PC-9 (cell line): Measurements from ENCODE around the gene SLC22A23.

Source experiments
- CTCF ChIP-seq: fragments of 200-600 bp; sonication (generic); conservative IDR thresholded peaks from 2 replicates; pipeline ENCODE4 v1.6.1; 2017; ENCODE audit warnings: mixed run types, antibody characterized with exemption, mild to moderate bottlenecking, moderate library complexity
- EZH2 ChIP-seq: fragments of 200-600 bp; sonication (generic); IDR thresholded peaks from 2 replicates; pipeline ENCODE4 v1.8.0; 2017; ENCODE audit warnings: antibody characterized with exemption, low read depth

GRCh38 chr6:3351829-3352524 is 104.9 kb downstream of the SLC22A23 start:
- no peak for TF ChIP-seq CTCF
- no peak for TF ChIP-seq EZH2
